Neural progenitor cell (in vitro differentiated cells): ENCODE data around the gene CLIC4. TPM values are rescaled to one million over a fixed set of nuclear protein-coding genes. Genes with fewer than 3 reads are reported as not detected.
A peak's percentile ranks its signal among the peaks of the same experiment; 100 is the strongest.

Source experiments
- DNase-seq: peaks from one replicate; pipeline ENCODE4 v3.0.0-alpha.2; 2016; ENCODE audit warnings: low spot score
- H2AFZ ChIP-seq: fragments of 200-600 bp; sonication (generic); replicated peaks from 2 replicates; pipeline ENCODE4 v1.6.1; 2016; ENCODE audit warnings: antibody characterized with exemption
- H3F3A ChIP-seq: fragments of 200-600 bp; sonication (generic); 2 replicates; pipeline ENCODE4 v1.6.1; 2016; ENCODE audit warnings: antibody characterized with exemption, low read depth
- H3K27ac ChIP-seq: fragments of 200-600 bp; sonication (generic); 2 replicates; pipeline ENCODE4 v1.5.1; 2016; ENCODE audit warnings: mild to moderate bottlenecking
- H3K27me3 ChIP-seq: fragments of 200-600 bp; sonication (generic); 2 replicates; pipeline ENCODE4 v1.6.1; 2016; ENCODE audit warnings: mild to moderate bottlenecking, moderate library complexity
- H3K36me3 ChIP-seq: fragments of 200-600 bp; sonication (generic); 2 replicates; pipeline ENCODE4 v1.5.1; 2016
- H3K4me1 ChIP-seq: fragments of 200-600 bp; sonication (generic); 2 replicates; pipeline ENCODE4 v1.6.1; 2016; ENCODE audit warnings: mixed run types
- H3K4me2 ChIP-seq: fragments of 200-600 bp; sonication (generic); 2 replicates; pipeline ENCODE4 v1.6.1; 2016
- H3K4me3 ChIP-seq: fragments of 200-600 bp; sonication (generic); 2 replicates; pipeline ENCODE4 v1.5.1; 2016
- H3K79me2 ChIP-seq: fragments of 200-600 bp; sonication (generic); 2 replicates; pipeline ENCODE4 v1.6.1; 2016; ENCODE audit warnings: low read depth
- H3K9ac ChIP-seq: fragments of 200-600 bp; sonication (generic); 2 replicates; pipeline ENCODE4 v1.6.1; 2016
- H3K9me3 ChIP-seq: fragments of 200-600 bp; sonication (generic); 2 replicates; pipeline ENCODE4 v1.5.1; 2016; ENCODE audit warnings: low read depth
- H4K20me1 ChIP-seq: fragments of 200-600 bp; sonication (generic); 2 replicates; pipeline ENCODE4 v1.6.1; 2016; ENCODE audit warnings: low read depth
- H3K27ac Mint-ChIP-seq: 3 replicates; pipeline ENCODE4 v1.8.0; 2021; ENCODE audit warnings: mixed read lengths
- H3K27me3 Mint-ChIP-seq: 2 replicates; pipeline ENCODE4 v1.8.0; 2022; ENCODE audit warnings: low read depth, mild to moderate bottlenecking, inconsistent platforms, moderate library complexity, mixed read lengths; ENCODE audit not compliant: insufficient read depth
- H3K36me3 Mint-ChIP-seq: 3 replicates; pipeline ENCODE4 v1.8.0; 2021; ENCODE audit warnings: mixed read lengths
- H3K4me1 Mint-ChIP-seq: 3 replicates; pipeline ENCODE4 v1.8.0; 2021; ENCODE audit warnings: mixed read lengths
- H3K4me3 Mint-ChIP-seq: 3 replicates; pipeline ENCODE4 v1.8.0; 2021; ENCODE audit warnings: mild to moderate bottlenecking, moderate library complexity, mixed read lengths
- H3K9me3 Mint-ChIP-seq: 3 replicates; pipeline ENCODE4 v1.8.0; 2020; ENCODE audit warnings: mixed read lengths
- EZH2 ChIP-seq: fragments of 200-600 bp; sonication (generic); IDR thresholded peaks from 2 replicates; pipeline ENCODE4 v1.6.1; 2017; ENCODE audit warnings: antibody characterized with exemption, mild to moderate bottlenecking, moderate library complexity
- EZH2phosphoT487 ChIP-seq: fragments of 200-600 bp; sonication (generic); IDR thresholded peaks from 2 replicates; pipeline ENCODE4 v1.6.1; 2017; ENCODE audit warnings: antibody characterized with exemption
- total RNA-seq: library from RNA; depleted of rRNA; stranded (reverse); fragments of >200 nt; gene quantifications from 2 replicates; pipeline ENCODE4 v1.2.3, GENCODE V29; 2015; ENCODE audit warnings: low replicate concordance
- TF ChIP-seq, protein P1 (sequence below): fragments of 200-600 bp; sonication (generic); IDR thresholded peaks from 2 replicates; pipeline ENCODE4 v1.5.1; 2017; ENCODE audit warnings: antibody characterized with exemption, mild to moderate bottlenecking

Gene CLIC4
- total RNA-seq, 1 donor from 2014 or later, result 263 TPM

DNA sequence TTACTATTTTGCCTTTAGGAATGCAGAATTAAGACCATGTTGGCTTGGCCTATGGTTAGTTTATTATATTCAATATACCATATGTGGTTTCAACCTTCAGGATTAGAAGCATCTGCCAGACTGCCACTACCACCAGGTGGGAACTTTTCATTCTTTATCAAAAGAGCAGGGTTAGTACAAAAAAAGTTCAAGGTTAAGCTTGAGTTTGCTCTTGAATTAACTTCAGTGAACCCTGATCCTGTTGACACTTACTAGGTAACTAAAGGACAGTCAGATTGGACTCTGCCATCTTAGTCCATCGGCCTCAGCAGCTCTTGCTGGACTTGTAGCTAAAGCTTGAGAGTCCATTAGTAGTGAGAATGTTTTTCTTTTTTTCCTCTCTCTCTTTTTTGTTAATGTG, 22.1 kb downstream of the CLIC4 start:
- Mint-ChIP-seq H3K36me3 (no peaks in the 10 kb centered on the region), H3K9me3 (no peaks in the 10 kb centered on the region), H3K4me1 (peaks cover 20% of the 10 kb centered on the region), H3K4me3 (no peak overlapping the region), H3K27ac (no peak overlapping the region), H3K27me3 (no peaks in the 10 kb centered on the region)
- H4K20me1 ChIP-seq, result peaks cover 63% of the 10 kb centered on the region
- TF ChIP-seq, protein P1, sequence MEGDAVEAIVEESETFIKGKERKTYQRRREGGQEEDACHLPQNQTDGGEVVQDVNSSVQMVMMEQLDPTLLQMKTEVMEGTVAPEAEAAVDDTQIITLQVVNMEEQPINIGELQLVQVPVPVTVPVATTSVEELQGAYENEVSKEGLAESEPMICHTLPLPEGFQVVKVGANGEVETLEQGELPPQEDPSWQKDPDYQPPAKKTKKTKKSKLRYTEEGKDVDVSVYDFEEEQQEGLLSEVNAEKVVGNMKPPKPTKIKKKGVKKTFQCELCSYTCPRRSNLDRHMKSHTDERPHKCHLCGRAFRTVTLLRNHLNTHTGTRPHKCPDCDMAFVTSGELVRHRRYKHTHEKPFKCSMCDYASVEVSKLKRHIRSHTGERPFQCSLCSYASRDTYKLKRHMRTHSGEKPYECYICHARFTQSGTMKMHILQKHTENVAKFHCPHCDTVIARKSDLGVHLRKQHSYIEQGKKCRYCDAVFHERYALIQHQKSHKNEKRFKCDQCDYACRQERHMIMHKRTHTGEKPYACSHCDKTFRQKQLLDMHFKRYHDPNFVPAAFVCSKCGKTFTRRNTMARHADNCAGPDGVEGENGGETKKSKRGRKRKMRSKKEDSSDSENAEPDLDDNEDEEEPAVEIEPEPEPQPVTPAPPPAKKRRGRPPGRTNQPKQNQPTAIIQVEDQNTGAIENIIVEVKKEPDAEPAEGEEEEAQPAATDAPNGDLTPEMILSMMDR, result no peak
- H3K27ac ChIP-seq, result no peak overlapping the region
- peaks cover 5% of the 10 kb centered on the region for H3K4me1 ChIP-seq
- no peaks in the 10 kb centered on the region for H3K36me3 ChIP-seq
- H3K9me3 ChIP-seq, result no peaks in the 10 kb centered on the region
- H3K9ac ChIP-seq, result no peak overlapping the region
- no peak for DNase-seq
- H3K79me2 ChIP-seq, result peaks cover 100% of the 10 kb centered on the region
- H2AFZ ChIP-seq, result no peak overlapping the region
- H3F3A ChIP-seq, result no peaks in the 10 kb centered on the region
- H3K4me2 ChIP-seq, result no peak overlapping the region
- no peak overlapping the region for H3K4me3 ChIP-seq
- no peaks in the 10 kb centered on the region for H3K27me3 ChIP-seq

DNA sequence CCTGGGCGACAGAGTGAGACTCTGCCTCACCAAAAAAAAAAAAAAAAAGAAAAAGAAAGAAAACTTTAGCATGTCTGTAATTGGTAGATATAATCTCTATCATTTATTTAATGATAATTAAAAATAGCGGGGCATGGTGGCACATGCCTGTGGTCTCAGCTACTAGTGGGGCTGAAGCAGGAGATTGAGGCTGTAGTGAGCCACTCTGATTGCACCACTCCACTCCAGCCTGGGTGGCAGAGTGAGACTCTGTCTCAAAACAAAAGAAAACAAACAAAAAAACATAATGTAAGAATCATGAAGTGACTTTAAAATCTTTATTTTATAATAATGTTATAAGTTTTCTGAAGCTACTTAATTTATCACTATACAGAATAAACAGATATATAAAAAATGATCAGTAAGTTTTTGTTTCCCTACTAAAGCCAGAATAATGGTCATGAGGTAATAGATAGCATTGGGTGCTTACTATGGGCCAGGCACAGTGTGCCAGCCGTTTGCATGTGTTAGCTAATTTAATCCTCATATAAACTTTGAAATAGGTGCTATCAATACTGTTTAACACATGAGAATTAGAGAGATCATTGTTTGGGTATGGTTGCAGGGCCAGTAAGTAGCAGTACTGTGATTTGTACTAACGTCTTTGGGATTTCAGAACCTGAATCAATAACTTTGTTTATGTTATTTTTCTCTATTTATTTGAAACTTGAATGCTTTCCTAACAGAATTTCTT, 23.8 kb downstream of the CLIC4 start:
- Mint-ChIP-seq H3K4me3 (no peak overlapping the region), H3K9me3 (no peaks in the 10 kb centered on the region), H3K4me1 (peaks cover 20% of the 10 kb centered on the region), H3K36me3 (peaks cover 5% of the 10 kb centered on the region), H3K27me3 (no peaks in the 10 kb centered on the region), H3K27ac (no peak overlapping the region)
- Histone ChIP-seq H4K20me1 (peaks cover 71% of the 10 kb centered on the region), H3K36me3 (no peaks in the 10 kb centered on the region), H3K27me3 (no peaks in the 10 kb centered on the region), H3K9ac (no peak overlapping the region), H3K4me2 (no peak overlapping the region), H3K79me2 (peaks cover 100% of the 10 kb centered on the region), H3F3A (peaks cover 6% of the 10 kb centered on the region), H3K9me3 (no peaks in the 10 kb centered on the region), H3K4me3 (no peak overlapping the region), H3K4me1 (peaks cover 5% of the 10 kb centered on the region), H2AFZ (no peak overlapping the region), H3K27ac (peak overlapping the region; percentile 9)
- no peak for DNase-seq
- TF ChIP-seq, protein P1, result no peak
- no peak for TF ChIP-seq EZH2phosphoT487
- no peak for TF ChIP-seq EZH2

DNA sequence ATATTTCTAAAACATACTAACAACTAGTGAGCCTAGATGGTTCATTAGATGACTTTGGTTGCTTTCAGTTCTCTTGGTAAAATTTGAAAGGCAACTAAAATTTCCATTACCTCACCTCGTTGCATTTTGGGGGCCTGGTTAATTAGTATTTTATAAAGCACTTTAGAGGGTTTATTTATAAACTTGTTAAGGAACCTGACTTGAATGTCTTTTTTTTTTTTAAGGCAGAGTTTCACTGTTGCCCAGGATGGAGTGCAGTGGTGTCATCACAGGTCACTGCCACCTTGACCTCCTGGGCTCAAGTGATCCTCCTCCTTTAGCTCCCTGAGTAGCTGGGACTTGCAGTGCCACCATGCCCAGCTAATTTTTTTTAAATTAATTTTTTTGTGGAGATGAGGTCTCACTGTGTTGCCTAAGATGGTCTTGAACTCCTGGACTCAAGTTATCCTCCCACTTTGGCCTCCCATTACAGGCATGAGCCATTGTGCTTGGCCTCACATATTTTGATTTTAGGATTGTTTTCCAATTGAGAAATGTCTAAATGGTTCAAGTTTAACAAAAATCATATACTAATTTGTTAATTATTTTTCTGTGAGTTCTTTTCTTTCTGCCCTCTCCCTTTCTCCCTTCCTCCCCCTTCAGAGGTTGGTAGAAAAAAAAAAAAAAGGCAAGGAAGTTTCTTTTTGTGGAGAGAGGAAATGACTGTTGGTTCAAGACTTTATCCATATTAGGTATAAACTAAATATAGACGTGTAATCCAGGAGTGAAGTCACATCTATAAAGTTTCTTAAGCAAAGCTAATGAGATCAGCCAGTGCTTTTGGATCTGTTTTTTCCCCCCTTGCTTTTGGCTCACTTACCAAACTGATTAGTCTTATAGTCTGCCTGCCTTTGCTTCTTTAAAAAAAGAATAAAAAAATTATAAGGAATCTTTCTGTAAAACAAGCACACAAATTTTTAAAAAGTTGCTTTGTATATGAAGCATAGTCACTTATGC, 24.7 kb downstream of the CLIC4 start:
- Histone ChIP-seq H3K36me3 (no peaks in the 10 kb centered on the region), H3F3A (peaks cover 6% of the 10 kb centered on the region), H3K27me3 (no peaks in the 10 kb centered on the region), H2AFZ (no peak overlapping the region), H3K27ac (peak overlapping the region; percentile 12), H3K9me3 (no peaks in the 10 kb centered on the region), H4K20me1 (peaks cover 73% of the 10 kb centered on the region), H3K4me2 (no peak overlapping the region), H3K4me1 (peaks cover 5% of the 10 kb centered on the region), H3K4me3 (no peak overlapping the region), H3K79me2 (peaks cover 100% of the 10 kb centered on the region), H3K9ac (no peak overlapping the region)
- H3K9me3 Mint-ChIP-seq, result no peaks in the 10 kb centered on the region
- no peaks in the 10 kb centered on the region for H3K27me3 Mint-ChIP-seq
- no peak overlapping the region for H3K27ac Mint-ChIP-seq
- peaks cover 16% of the 10 kb centered on the region for H3K4me1 Mint-ChIP-seq
- TF ChIP-seq EZH2phosphoT487, result no peak
- TF ChIP-seq, protein P1, result no peak
- no peak for TF ChIP-seq EZH2
- no peak for DNase-seq
- H3K36me3 Mint-ChIP-seq, result peaks cover 6% of the 10 kb centered on the region
- no peak overlapping the region for H3K4me3 Mint-ChIP-seq
